Liver (tissue), 9 donors: ENCODE measurements around the gene STK17B. TPM values are rescaled to one million over a fixed set of nuclear protein-coding genes. Genes with fewer than 3 reads are reported as not detected.

Experiments used
- DNase-seq: peaks from one replicate; pipeline ENCODE4 v3.0.0-alpha.2; 2017; ENCODE audit warnings: low spot score
- H3K27ac ChIP-seq, 2 donors: one replicate each; pipeline ENCODE4 v1.7.0; 2013; ENCODE audit warnings: inconsistent platforms in 2 of 2, low read length in 2 of 2, control low read depth in 1 of 2, low read depth in 1 of 2, mild to moderate bottlenecking in 1 of 2
- H3K27me3 ChIP-seq, 4 donors: one replicate each; pipeline versions ENCODE4 v1.6.1 to v1.7.0; 2013; ENCODE audit warnings: low read length in 3 of 4, inconsistent platforms in 1 of 4, mild to moderate bottlenecking in 1 of 4, moderate library complexity in 1 of 4; ENCODE audit not compliant: control insufficient read depth in 4 of 4, insufficient read depth in 4 of 4
- H3K36me3 ChIP-seq, 4 donors: one replicate each; pipeline versions ENCODE4 v1.6.1 to v1.7.0; 2013; ENCODE audit warnings: low read length in 3 of 4, mild to moderate bottlenecking in 3 of 4, low read depth in 1 of 4, moderate library complexity in 1 of 4; ENCODE audit not compliant: control insufficient read depth in 4 of 4, insufficient read depth in 3 of 4
- H3K4me1 ChIP-seq, 4 donors: one replicate each; pipeline versions ENCODE4 v1.6.1 to v1.7.0; 2013; ENCODE audit warnings: low read length in 3 of 4, mild to moderate bottlenecking in 3 of 4, moderate library complexity in 1 of 4; ENCODE audit not compliant: control insufficient read depth in 4 of 4, insufficient read depth in 4 of 4
- H3K4me3 ChIP-seq, 3 donors: one replicate each; pipeline versions ENCODE4 v1.6.1 to v1.7.0; 2013; ENCODE audit warnings: low read length in 3 of 3, control low read depth in 1 of 3, low read depth in 1 of 3, mild to moderate bottlenecking in 1 of 3
- H3K9ac ChIP-seq, 2 donors: one replicate each; pipeline ENCODE4 v1.7.0; 2013; ENCODE audit warnings: low read length in 2 of 2, mild to moderate bottlenecking in 2 of 2, moderate library complexity in 2 of 2, control low read depth in 1 of 2, low read depth in 1 of 2
- H3K9me3 ChIP-seq, 4 donors: one replicate each; pipeline versions ENCODE4 v1.6.1 to v1.7.0; 2013; ENCODE audit warnings: low read length in 3 of 4; ENCODE audit not compliant: control insufficient read depth in 4 of 4
- ATF3 ChIP-seq: IDR thresholded peaks from 2 replicates; pipeline ENCODE4 v1.6.1; 2016; ENCODE audit warnings: antibody characterized with exemption
- CTCF ChIP-seq: fragments of 150-350 bp; IDR thresholded peaks from 2 replicates; pipeline ENCODE4 v1.5.1; 2017; ENCODE audit warnings: improper control_type of control experiment, low read depth, low read length; ENCODE audit not compliant: missing input control
- EGR1 ChIP-seq, 2 donors: IDR thresholded peaks; 2 replicates each; pipeline ENCODE4 v1.6.1; 2016 to 2018; ENCODE audit warnings: antibody characterized with exemption in 2 of 2, low read depth in 2 of 2
- FOXA1 ChIP-seq: IDR thresholded peaks from 2 replicates; pipeline ENCODE4 v1.6.1; 2016; ENCODE audit warnings: antibody characterized with exemption
- FOXA2 ChIP-seq: IDR thresholded peaks from 2 replicates; pipeline ENCODE4 v1.6.1; 2016; ENCODE audit warnings: antibody characterized with exemption
- HNF4A ChIP-seq, 2 donors: conservative IDR thresholded peaks; 2 replicates each; pipeline ENCODE4 v1.6.1; 2016; ENCODE audit warnings: antibody characterized with exemption in 2 of 2, mild to moderate bottlenecking in 2 of 2
- HNF4G ChIP-seq: IDR thresholded peaks from 2 replicates; pipeline ENCODE4 v1.6.1; 2016; ENCODE audit warnings: antibody characterized with exemption
- MAX ChIP-seq: IDR thresholded peaks from 2 replicates; pipeline ENCODE4 v1.6.1; 2016; ENCODE audit warnings: antibody characterized with exemption
- RAD21 ChIP-seq, 2 donors: IDR thresholded peaks; 2 replicates each; pipeline ENCODE4 v1.6.1; 2016; ENCODE audit warnings: antibody characterized with exemption in 2 of 2, mild to moderate bottlenecking in 2 of 2
- REST ChIP-seq: IDR thresholded peaks from 2 replicates; pipeline ENCODE4 v1.6.1; 2016; ENCODE audit warnings: antibody characterized with exemption, mild to moderate bottlenecking
- YY1 ChIP-seq: IDR thresholded peaks from 2 replicates; pipeline ENCODE4 v1.6.1; 2016; ENCODE audit warnings: antibody characterized with exemption, mild to moderate bottlenecking
- ZBTB33 ChIP-seq: IDR thresholded peaks from 2 replicates; pipeline ENCODE4 v1.6.1; 2016; ENCODE audit warnings: antibody characterized with exemption
- WGBS: extraction: QIAGEN DNeasy Blood & Tissue Kit; methylation state at CpG from one replicate; pipeline ENCODE4 v1.1.7; 2013; 5-methylcytosine and 5-hydroxymethylcytosine counted together
- polyA plus RNA-seq, 2 donors: library from polyadenylated mRNA; stranded (reverse) in 1 of 2; unstranded in 1 of 2; fragments of 200-250 nt in 1 of 2; fragments of >200 nt in 1 of 2; fragmentation: Nextera tagmentation in 1 of 2; extraction: Ambion mirVana in 1 of 2; gene quantifications; one replicate each; pipeline versions ENCODE4 v1.2.1 to v1.2.3, GENCODE V29; 2013 to 2015
- total RNA-seq, 2 donors: library from RNA; depleted of rRNA; stranded (reverse); fragments of >200 nt; gene quantifications; one replicate each; pipeline ENCODE4 v1.2.3, GENCODE V29; 2014
- donor health status: healthy.
- donor health status: healthy.
- donor health status: healthy.
- donor health status: healthy.
- donor health status: healthy.

The STK17B gene
- total and polyA plus RNA-seq, 4 donors, result 1.0 to 21.8 (median 4.6) TPM

- H3K4me1 ChIP-seq, result no peaks in the 10 kb centered on the region
- no peaks in the 10 kb centered on the region for H3K9me3 ChIP-seq
- WGBS, result 94% methylated on average over 3 of the region's 3 CpGs
- TF ChIP-seq MAX, result no peak
- no peak for TF ChIP-seq FOXA1
- no peak for TF ChIP-seq EGR1 (IDR thresholded peaks at IDR 0.05; ENCODE audit: low read depth in 2 of 2)
- no peak for TF ChIP-seq RAD21 (IDR thresholded peaks at IDR 0.05)
- TF ChIP-seq HNF4A (conservative IDR thresholded peaks at IDR 0.05), result no peak
- no peak overlapping the region for H3K4me3 ChIP-seq
- DNase-seq, result no peak
- H3K27ac ChIP-seq, result no peak overlapping the region
- no peaks in the 10 kb centered on the region for H3K36me3 ChIP-seq
- no peaks in the 10 kb centered on the region for H3K27me3 ChIP-seq
- H3K9ac ChIP-seq, result no peak overlapping the region
Observed at GRCh38 chr2:196181484-196181883, 10.1 kb upstream of the STK17B start.

- peak overlapping the region in 1 of 2 donors; percentile 14 for H3K9ac ChIP-seq
- H3K27me3 ChIP-seq, result no peaks in the 10 kb centered on the region
- H3K36me3 ChIP-seq, result no peaks in the 10 kb centered on the region
- 72% methylated on average over 2 of the region's 2 CpGs for WGBS
- no peaks in the 10 kb centered on the region for H3K9me3 ChIP-seq
- TF ChIP-seq ATF3 (no peak), HNF4G (no peak), ZBTB33 (no peak), FOXA2 (no peak), REST (no peak), CTCF (no peak), YY1 (no peak), HNF4A (conservative IDR thresholded peaks at IDR 0.05) (no peak), RAD21 (IDR thresholded peaks at IDR 0.05) (no peak)
- peak overlapping the region in 1 of 2 donors; percentile 26 for H3K27ac ChIP-seq
- no peak for DNase-seq
- H3K4me3 ChIP-seq, result no peak overlapping the region
- H3K4me1 ChIP-seq, result peaks cover 0 to under 1% (median under 1%) of the 10 kb centered on the region in 4 donors
Observed at GRCh38 chr2:196177124-196177523, 5.7 kb upstream of the STK17B start.
